ENCODE results near the gene DOCK2.

GRCh38 chr5:169964246-169964645 lies 327.2 kb downstream of the DOCK2 start:
- TF ChIP-seq, protein P1, sequence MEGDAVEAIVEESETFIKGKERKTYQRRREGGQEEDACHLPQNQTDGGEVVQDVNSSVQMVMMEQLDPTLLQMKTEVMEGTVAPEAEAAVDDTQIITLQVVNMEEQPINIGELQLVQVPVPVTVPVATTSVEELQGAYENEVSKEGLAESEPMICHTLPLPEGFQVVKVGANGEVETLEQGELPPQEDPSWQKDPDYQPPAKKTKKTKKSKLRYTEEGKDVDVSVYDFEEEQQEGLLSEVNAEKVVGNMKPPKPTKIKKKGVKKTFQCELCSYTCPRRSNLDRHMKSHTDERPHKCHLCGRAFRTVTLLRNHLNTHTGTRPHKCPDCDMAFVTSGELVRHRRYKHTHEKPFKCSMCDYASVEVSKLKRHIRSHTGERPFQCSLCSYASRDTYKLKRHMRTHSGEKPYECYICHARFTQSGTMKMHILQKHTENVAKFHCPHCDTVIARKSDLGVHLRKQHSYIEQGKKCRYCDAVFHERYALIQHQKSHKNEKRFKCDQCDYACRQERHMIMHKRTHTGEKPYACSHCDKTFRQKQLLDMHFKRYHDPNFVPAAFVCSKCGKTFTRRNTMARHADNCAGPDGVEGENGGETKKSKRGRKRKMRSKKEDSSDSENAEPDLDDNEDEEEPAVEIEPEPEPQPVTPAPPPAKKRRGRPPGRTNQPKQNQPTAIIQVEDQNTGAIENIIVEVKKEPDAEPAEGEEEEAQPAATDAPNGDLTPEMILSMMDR (IDR thresholded peaks at IDR 0.05; ENCODE audit: control extremely low read depth in 1 of 3, insufficient read depth in 1 of 3, low read depth in 1 of 3, low read length in 3 of 3), result no peak
- no peak for TF ChIP-seq EZH2 (IDR thresholded peaks at IDR 0.05; ENCODE audit: low read depth, low read length, severe bottlenecking)
- no peak for TF ChIP-seq CBX8 (IDR thresholded peaks at IDR 0.05; ENCODE audit: borderline replicate concordance, low read depth, low read length)
- TF ChIP-seq SIRT6 (IDR thresholded peaks at IDR 0.05; ENCODE audit: low read length), result no peak
- TF ChIP-seq FOSL1 (IDR thresholded peaks at IDR 0.05; ENCODE audit: insufficient read depth, low read depth, low read length), result no peak
- TF ChIP-seq RFX5 (IDR thresholded peaks at IDR 0.05; ENCODE audit: borderline replicate concordance, low read depth, low read length), result no peak
- no peak for TF ChIP-seq JUND (IDR thresholded peaks at IDR 0.05; ENCODE audit: low read length)
- TF ChIP-seq GABPA (IDR thresholded peaks at IDR 0.05; ENCODE audit: borderline replicate concordance, insufficient read depth, low read length), result no peak
- no peak for TF ChIP-seq KDM1A (IDR thresholded peaks at IDR 0.05; ENCODE audit: borderline replicate concordance, low read length)
- TF ChIP-seq RAD21 (IDR thresholded peaks at IDR 0.05 in 1 of 2, conservative IDR thresholded peaks at IDR 0.05 in 1 of 2; ENCODE audit: low read depth in 2 of 2, low read length in 2 of 2), result no peak
- no peak for TF ChIP-seq SIN3A (conservative IDR thresholded peaks at IDR 0.05 in 1 of 2, IDR thresholded peaks at IDR 0.05 in 1 of 2; ENCODE audit: low read depth in 1 of 2, low read length in 2 of 2)
- TF ChIP-seq BACH1 (IDR thresholded peaks at IDR 0.05; ENCODE audit: low read length), result no peak
- no peak for TF ChIP-seq MAFK (IDR thresholded peaks at IDR 0.05; ENCODE audit: low read depth, low read length)
